ENCODE results near the gene PTCSC3. TPM values are rescaled to one million over a fixed set of nuclear protein-coding genes. Genes with fewer than 3 reads are reported as not detected.

Gene PTCSC3
- total and polyA plus RNA-seq, 2 of the 13 experiments (the other 11 are each of a cell fraction or from before 2014, with no cell fraction given), result not detected

GRCh38 chr14:36208690-36209278 is 32.3 kb upstream of the PTCSC3 start (continued):
- TF ChIP-seq, protein P1, sequence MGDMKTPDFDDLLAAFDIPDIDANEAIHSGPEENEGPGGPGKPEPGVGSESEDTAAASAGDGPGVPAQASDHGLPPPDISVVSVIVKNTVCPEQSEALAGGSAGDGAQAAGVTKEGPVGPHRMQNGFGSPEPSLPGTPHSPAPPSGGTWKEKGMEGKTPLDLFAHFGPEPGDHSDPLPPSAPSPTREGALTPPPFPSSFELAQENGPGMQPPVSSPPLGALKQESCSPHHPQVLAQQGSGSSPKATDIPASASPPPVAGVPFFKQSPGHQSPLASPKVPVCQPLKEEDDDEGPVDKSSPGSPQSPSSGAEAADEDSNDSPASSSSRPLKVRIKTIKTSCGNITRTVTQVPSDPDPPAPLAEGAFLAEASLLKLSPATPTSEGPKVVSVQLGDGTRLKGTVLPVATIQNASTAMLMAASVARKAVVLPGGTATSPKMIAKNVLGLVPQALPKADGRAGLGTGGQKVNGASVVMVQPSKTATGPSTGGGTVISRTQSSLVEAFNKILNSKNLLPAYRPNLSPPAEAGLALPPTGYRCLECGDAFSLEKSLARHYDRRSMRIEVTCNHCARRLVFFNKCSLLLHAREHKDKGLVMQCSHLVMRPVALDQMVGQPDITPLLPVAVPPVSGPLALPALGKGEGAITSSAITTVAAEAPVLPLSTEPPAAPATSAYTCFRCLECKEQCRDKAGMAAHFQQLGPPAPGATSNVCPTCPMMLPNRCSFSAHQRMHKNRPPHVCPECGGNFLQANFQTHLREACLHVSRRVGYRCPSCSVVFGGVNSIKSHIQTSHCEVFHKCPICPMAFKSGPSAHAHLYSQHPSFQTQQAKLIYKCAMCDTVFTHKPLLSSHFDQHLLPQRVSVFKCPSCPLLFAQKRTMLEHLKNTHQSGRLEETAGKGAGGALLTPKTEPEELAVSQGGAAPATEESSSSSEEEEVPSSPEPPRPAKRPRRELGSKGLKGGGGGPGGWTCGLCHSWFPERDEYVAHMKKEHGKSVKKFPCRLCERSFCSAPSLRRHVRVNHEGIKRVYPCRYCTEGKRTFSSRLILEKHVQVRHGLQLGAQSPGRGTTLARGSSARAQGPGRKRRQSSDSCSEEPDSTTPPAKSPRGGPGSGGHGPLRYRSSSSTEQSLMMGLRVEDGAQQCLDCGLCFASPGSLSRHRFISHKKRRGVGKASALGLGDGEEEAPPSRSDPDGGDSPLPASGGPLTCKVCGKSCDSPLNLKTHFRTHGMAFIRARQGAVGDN (CRISPR knock-in tag; IDR thresholded peaks at IDR 0.05), result no peak
- TF ChIP-seq MBNL3 (CRISPR knock-in tag; conservative IDR thresholded peaks at IDR 0.05) (no peak), LCORL (IDR thresholded peaks at IDR 0.05) (no peak), LCORL (CRISPR knock-in tag; IDR thresholded peaks at IDR 0.05) (no peak), SNAI1 (CRISPR knock-in tag; IDR thresholded peaks at IDR 0.05; ENCODE audit: borderline replicate concordance) (no peak), ZBTB7B (CRISPR knock-in tag; IDR thresholded peaks at IDR 0.05) (no peak), SKI (IDR thresholded peaks at IDR 0.05; ENCODE audit: partially characterized antibody) (peak; percentile 87), BCLAF1 (IDR thresholded peaks at IDR 0.05) (no peak), ZNF619 (CRISPR knock-in tag; IDR thresholded peaks at IDR 0.05) (no peak), ZFP90 (CRISPR knock-in tag; IDR thresholded peaks at IDR 0.05; ENCODE audit: borderline replicate concordance) (no peak), THAP7 (CRISPR knock-in tag; IDR thresholded peaks at IDR 0.05) (no peak), ELF3 (CRISPR knock-in tag; IDR thresholded peaks at IDR 0.05) (peak; percentile 91; the same call in 1 of the 2 replicates), SMAD9 (CRISPR knock-in tag; IDR thresholded peaks at IDR 0.05) (no peak), CENPBD1 (CRISPR knock-in tag; IDR thresholded peaks at IDR 0.05; ENCODE audit: borderline replicate concordance, low read depth) (no peak), ZNF138 (CRISPR knock-in tag; IDR thresholded peaks at IDR 0.05; ENCODE audit: low read depth) (no peak), ZNF451 (CRISPR knock-in tag; IDR thresholded peaks at IDR 0.05) (no peak), ZNF124 (CRISPR knock-in tag; IDR thresholded peaks at IDR 0.05) (no peak), ATM (IDR thresholded peaks at IDR 0.05; ENCODE audit: borderline replicate concordance) (no peak), RCOR2 (CRISPR knock-in tag; IDR thresholded peaks at IDR 0.05) (peak; percentile 91), NPAS2 (CRISPR knock-in tag; IDR thresholded peaks at IDR 0.05; ENCODE audit: borderline replicate concordance) (no peak), EZH2 (conservative IDR thresholded peaks at IDR 0.05; ENCODE audit: low read depth, low read length) (no peak)
- TF ChIP-seq, protein P2, sequence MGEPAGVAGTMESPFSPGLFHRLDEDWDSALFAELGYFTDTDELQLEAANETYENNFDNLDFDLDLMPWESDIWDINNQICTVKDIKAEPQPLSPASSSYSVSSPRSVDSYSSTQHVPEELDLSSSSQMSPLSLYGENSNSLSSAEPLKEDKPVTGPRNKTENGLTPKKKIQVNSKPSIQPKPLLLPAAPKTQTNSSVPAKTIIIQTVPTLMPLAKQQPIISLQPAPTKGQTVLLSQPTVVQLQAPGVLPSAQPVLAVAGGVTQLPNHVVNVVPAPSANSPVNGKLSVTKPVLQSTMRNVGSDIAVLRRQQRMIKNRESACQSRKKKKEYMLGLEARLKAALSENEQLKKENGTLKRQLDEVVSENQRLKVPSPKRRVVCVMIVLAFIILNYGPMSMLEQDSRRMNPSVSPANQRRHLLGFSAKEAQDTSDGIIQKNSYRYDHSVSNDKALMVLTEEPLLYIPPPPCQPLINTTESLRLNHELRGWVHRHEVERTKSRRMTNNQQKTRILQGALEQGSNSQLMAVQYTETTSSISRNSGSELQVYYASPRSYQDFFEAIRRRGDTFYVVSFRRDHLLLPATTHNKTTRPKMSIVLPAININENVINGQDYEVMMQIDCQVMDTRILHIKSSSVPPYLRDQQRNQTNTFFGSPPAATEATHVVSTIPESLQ (CRISPR knock-in tag; conservative IDR thresholded peaks at IDR 0.05), result no peak

Data from HepG2 (cell line).